NOMO-1 treated with dmso at 0.1 percent for 144 hours (cell line): ENCODE measurements around the gene NIPSNAP2.
"Not testable (repeated sequence)": the region's sequence is repeated elsewhere in the genome, so short reads cannot be mapped to it uniquely, and the experiment has no call there.

Experiments used
- DNase-seq: peaks from one replicate; lab custom pipeline; 2025; ENCODE audit not compliant: unreplicated experiment; lab: John Stamatoyannopoulos, UW

The NIPSNAP2 gene

GRCh38 chr7:55975988-55976633 lies 11.7 kb downstream of the NIPSNAP2 start:
- no peak for DNase-seq

GRCh38 chr7:55977831-55978230 lies 13.4 kb downstream of the NIPSNAP2 start:
- no peak for DNase-seq

DNA sequence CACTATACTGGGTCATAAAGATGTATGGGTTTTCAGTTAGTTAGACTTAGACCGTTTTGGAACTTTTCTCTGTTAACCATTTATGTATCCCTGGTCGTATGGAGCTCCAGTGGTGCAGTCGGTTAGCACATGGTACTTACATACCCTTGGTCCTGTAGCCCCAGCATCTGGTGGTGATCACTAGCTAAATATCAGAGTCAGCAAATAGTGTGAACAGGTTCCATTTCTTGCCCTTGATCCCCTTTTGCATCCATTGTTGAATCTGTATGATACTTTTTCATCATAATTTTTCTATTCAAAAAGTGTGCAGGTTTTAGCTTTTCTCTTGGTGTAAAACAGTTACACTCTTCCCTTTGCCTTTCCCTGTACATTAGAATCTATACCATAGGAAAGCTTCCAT lies 15.9 kb downstream of the NIPSNAP2 start:
- no peak for DNase-seq

GRCh38 chr7:55983537-55983936 lies 19.2 kb downstream of the NIPSNAP2 start:
- DNase-seq = no peak

DNA sequence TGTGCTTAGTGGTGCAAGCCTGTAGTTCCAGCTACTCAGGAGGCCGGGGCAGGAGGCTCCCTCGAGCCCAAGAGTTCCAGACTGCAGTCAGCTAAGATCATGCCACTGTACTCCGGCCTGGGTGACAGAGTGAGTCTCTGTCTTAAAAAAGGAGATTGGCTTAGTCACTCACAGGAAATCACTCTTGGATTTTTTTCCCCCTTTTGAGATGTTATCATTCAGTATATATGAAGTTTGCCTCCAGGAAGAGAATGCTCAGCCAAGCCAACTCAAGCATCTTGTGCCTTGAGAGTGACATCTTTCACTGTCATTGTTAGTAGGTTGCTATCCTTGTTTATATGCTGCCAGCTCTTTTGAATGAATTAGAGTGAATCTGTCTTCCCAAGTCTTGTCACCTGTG lies 28.0 kb downstream of the NIPSNAP2 start:
- no peak for DNase-seq

GRCh38 chr7:55996856-55997500 lies 32.6 kb downstream of the NIPSNAP2 start:
- DNase-seq = no peak

GRCh38 chr7:56003749-56004148 lies 39.4 kb downstream of the NIPSNAP2 start:
- DNase-seq = no peak

DNA sequence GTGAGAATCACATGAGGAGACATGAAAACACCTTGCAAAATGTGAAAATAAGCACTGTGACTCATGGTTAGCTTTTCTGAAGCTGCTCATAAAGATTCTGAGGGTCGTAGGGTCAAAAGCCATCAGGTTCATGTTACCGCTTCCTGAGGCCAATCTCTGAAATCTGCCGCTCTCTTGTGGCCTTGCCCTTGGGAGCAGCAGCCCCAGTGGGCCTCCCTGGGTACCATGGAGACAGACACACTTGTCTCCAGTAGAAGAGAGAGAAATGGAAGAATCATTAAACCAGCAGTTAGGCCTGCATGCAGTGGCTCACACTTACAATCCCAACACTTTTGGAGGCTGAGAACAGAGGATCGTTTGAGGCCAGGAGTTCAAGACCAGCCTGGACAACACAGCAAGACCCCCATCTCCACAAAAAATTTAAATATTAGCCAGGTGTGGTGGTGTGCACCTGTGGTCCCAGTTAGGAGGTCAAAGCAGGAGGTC lies 42.8 kb downstream of the NIPSNAP2 start:
- DNase-seq = no peak

DNA sequence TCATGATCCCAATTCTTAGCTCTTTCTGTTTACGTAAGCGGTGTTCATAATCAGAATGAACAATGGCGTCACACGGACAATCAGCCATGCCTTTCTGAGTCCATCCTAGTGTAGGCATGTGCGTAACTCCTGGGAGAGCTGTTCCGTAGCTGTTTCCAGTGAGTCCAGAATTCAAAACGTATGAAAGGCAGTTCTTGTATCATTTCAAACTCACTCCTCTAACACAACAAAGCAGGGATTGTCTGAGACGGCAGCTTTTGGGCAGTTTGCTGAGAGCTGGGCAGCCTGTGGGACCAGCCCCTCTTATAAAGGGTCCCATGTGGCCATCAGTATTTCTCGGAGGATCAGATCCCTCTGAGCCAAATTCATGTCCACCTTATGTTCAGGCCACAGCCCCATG lies 43.5 kb downstream of the NIPSNAP2 start:
- DNase-seq = no peak

GRCh38 chr7:56009695-56010094 lies 45.3 kb downstream of the NIPSNAP2 start:
- no peak for DNase-seq

DNA sequence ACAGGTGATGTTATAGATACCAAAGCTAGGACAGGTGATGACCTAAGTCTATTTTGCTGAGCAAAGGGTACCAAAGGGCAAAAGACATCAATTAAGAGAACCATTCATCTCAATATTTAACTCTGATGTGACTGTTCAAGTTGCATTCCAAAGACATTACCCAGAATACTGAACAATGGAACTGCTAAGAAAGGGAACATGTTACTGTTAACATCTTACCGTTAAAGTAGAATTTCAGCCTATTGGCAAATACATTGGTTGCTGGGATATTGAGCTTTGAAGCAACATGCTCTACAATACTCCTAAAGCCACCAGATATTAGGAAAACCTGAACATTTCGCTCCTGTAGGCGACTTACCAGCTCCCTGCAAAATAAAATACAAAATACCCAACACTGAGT lies 52.6 kb downstream of the NIPSNAP2 start:
- DNase-seq = not testable (repeated sequence)

DNA sequence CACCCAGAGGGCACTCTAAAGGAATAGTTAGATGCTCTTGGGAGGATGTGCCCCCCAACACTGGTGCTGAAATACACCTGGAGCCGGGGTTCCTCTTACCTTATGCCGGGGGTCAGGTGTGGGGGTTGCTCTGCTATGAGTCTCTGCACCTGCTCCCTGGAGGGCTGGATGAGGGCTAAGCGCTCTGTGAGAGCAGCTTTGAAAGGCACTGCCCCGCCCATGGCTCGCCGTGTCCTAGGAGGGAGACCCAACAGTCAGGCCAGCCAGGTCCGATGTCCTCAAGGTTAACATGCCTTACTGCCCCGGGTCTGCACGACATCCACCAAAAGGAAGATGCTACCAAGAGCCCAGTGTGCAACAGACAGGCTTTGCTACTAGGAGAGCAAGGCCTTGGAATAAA lies 55.1 kb downstream of the NIPSNAP2 start:
- no peak for DNase-seq

DNA sequence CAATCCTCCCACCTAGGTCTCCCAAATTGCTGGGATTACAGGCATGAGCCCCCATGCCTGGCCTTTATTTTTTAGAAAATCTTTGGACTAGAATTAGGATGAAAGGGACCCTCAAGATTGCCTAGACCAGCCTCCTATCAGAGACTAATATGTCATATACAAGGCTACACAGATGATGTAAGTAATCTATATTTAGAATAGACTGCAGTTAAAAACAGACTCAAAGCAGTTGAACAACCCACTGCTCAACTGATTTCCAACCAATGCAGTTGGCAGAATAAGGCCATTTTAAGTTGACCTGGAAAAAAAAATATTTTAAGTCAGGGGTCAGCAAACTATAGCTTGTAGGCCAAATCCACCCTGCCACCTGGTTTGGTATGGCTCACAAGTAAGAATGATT lies 59.1 kb downstream of the NIPSNAP2 start:
- DNase-seq = no peak

DNA sequence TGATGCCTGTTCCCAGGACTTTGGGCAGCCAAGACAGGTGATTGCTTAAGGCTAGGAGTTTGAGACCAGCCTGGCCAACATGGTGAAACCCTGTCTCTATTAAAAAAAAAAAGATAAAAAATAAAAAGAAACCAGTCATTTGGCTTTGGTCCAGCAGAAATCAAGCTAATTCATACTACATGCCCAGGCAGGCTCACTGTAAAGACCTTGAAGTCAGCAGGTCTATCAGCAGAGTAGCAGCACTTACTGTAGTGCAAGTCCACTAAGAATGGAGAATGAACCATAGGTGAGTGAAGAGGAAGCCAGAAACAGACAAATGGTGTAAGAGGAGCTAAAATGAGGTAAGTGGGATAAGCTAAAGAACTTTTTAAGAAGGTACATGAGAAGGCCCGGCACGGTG lies 62.2 kb downstream of the NIPSNAP2 start:
- no peak for DNase-seq

- DNase-seq = no peak
Observed at GRCh38 chr7:56028942-56029630, 64.7 kb downstream of the NIPSNAP2 start.

GRCh38 chr7:56030340-56030739 lies 66.0 kb downstream of the NIPSNAP2 start:
- no peak for DNase-seq

DNA sequence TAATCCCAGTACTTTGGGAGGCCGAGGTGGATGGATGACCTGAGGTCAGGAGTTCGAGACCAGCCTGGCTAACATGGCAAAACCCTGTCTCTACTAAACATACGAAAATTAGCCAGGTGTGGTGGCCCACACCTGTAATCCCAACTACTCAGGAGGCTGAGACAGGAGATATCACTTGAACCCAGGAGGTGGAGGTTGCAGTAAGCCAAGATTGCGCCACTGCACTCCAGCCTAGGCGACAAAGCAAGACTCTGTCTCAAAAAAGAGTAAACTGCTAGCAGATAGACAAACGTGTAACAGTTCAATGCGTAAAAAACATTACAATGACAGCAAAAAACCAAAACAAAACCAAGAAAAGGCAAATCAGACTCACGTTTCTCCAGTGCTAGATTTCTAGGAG lies 67.2 kb downstream of the NIPSNAP2 start:
- not testable (repeated sequence) for DNase-seq

DNA sequence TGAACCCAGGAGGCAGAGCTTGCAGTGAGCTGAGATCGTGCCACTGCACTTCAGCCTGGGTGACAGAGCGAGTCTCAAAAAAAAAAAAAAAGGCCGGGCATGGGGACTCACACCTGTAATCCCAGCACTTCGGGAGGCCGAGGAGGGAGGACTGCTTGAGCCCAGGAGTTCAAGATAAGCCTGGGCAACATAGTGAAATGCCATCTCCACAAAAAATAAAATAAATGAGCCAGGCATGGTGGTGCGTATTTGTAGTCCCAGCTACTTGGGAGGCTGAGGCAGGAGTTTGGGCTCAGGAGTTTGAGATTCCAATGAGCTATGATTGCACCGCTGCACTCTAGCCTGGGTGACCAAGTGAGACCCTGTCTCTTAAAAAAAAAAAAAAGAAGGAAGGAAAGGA lies 68.2 kb downstream of the NIPSNAP2 start:
- not testable (repeated sequence) for DNase-seq

DNA sequence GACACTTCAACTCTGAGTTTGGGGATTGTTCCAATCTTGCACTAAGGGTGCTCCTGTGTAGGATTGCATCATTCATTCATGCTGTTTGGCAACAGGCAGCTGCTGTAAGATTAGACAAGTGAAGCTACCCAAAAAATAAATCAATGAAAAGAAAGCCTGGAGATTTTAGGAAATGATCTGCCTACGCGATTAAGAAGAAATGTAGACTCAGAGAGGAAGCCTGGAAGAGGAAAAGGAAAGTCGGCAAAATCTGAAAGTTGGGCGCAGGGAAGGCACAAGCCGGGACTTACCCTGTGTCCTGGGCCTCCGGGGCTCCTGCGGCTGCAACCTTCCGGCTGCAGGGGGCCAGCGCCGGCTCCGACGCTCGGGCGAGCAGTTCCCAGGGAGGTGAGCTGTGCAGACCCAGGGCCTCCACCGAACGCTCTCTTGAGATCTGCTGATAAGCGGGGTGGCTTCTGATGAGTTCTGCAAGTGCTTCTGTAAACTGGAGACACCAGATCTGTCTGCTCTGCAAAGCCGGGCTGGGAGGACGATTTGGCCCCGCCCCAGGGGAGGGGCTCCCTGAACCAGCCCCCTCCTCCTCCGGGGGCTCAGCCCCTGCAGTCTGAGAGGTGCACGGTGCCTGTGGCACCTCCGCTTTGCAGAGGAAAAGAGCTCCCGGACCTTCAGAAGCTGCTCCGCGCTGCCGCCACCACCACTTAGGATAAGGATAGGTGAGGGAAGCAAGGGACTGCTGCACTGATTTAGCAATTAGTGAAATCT lies 69.5 kb downstream of the NIPSNAP2 start:
- peak; percentile 68 for DNase-seq

- DNase-seq = no peak
Observed at GRCh38 chr7:56040730-56041129, 76.3 kb downstream of the NIPSNAP2 start.

DNA sequence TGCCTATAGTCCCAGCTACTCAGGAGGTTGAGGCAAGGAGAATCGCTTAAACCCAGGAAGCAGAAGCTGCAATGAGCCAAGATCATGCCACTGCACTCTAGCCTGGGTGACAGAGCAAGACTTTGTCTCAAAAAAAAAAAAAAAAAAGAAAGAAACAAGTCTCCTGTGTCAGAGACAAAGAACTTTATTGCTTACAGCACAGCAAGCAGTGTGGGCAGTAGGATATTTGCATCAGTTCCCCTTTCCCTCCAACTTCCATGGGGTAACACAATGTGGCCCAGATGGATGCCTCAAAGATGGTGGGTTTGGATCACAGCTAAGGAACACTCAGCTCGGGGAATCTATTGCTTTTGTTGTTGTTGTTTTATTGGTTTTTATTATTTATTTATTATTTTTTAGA lies 81.4 kb downstream of the NIPSNAP2 start:
- DNase-seq = not testable (repeated sequence)
